OCI-LY1 (cell line): ENCODE results near the gene AP4S1.

Source experiments
- EZH2 ChIP-seq: fragments of 200-600 bp; sonication (generic), shearing (Covaris generic); IDR thresholded peaks from 2 replicates; pipeline ENCODE4 v1.8.0; 2017; ENCODE audit warnings: borderline replicate concordance, mixed run types, mild to moderate bottlenecking, antibody characterized with exemption, low read length, moderate library complexity, mixed read lengths
- TF ChIP-seq, protein P1 (sequence below): fragments of 200-600 bp; sonication (generic), shearing (Covaris generic); IDR thresholded peaks from 2 replicates; pipeline ENCODE4 v1.5.1; 2017; ENCODE audit warnings: mild to moderate bottlenecking, antibody characterized with exemption, low read length, moderate library complexity, mixed read lengths

DNA sequence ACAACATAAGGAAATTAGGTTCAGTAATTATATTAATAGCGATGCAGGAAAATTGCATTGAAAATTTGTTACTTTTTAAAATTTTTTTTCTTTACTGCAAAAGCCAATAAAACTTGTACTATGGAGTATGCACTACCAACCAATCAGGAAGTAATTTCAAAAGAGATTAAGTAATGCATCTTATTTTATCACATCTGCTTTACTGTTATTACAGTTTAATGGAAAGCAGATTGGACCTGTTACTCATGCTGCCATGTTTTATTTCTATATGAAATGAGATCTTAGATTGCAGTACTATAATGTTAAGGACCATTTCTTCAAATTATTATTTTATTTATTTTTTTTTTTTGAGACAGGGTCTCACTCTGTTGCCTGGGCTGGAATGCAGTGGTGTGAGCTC, 2.4 kb downstream of the AP4S1 start:
- TF ChIP-seq, protein P1, sequence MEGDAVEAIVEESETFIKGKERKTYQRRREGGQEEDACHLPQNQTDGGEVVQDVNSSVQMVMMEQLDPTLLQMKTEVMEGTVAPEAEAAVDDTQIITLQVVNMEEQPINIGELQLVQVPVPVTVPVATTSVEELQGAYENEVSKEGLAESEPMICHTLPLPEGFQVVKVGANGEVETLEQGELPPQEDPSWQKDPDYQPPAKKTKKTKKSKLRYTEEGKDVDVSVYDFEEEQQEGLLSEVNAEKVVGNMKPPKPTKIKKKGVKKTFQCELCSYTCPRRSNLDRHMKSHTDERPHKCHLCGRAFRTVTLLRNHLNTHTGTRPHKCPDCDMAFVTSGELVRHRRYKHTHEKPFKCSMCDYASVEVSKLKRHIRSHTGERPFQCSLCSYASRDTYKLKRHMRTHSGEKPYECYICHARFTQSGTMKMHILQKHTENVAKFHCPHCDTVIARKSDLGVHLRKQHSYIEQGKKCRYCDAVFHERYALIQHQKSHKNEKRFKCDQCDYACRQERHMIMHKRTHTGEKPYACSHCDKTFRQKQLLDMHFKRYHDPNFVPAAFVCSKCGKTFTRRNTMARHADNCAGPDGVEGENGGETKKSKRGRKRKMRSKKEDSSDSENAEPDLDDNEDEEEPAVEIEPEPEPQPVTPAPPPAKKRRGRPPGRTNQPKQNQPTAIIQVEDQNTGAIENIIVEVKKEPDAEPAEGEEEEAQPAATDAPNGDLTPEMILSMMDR = no peak
- no peak for TF ChIP-seq EZH2
